Measurements from ENCODE around the gene SERPINE1.
A peak's percentile ranks its signal among the peaks of the same experiment; 100 is the strongest.

Gene SERPINE1

GRCh38 chr7:101170617-101171441, 43.9 kb downstream of the SERPINE1 start:
- DNase-seq (ENCODE audit: low read depth) = no peak

DNA sequence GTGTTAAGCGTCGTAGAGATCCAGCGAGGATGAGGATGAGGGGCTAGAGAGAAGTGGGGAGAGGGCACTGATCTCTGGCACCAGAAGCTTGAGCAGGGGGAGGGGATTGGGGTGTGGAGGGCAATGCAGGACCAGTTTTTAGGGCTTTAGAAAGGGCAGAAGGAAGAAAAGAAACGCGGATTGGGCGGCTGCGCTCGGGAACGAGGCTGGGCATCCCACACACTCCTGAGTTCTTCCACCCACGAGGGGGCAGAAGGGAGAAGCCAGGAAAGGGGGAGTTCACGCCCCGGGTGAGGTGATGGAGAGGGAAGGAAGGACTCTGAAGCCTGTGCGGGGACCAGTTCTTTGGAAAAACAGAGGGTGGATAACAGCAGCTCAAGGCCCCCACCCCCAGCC, 44.5 kb downstream of the SERPINE1 start:
- DNase-seq (ENCODE audit: low read depth) = peak; percentile 33

GRCh38 chr7:101172005-101172853, 45.3 kb downstream of the SERPINE1 start:
- DNase-seq (ENCODE audit: low read depth) = no peak

GRCh38 chr7:101172854-101173751, 46.2 kb downstream of the SERPINE1 start:
- DNase-seq (ENCODE audit: low read depth) = peak; percentile 85

DNA sequence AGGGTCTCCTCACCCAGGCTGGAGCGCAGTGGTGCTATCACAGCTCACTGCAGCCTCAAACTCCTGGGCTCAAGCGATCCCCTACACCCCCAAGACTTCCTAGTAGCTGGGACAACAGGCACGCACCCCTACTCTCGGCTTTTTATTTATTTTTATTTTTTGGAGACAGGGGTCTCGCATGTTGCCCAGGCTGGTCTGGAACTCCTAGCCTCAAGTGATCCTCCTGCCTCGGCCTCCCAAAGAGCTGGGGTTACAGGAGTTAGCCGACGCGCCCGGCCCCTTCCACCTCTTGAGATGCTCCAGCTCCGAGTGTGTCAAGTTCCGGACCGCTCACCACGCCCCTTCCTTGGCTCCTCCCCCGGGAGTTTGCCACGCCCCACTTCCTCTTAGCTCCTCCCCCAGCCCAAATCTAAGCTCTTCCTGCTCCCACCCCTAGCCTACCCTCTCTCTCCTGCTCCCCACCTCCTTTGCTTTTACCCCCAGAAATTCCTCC, 46.9 kb downstream of the SERPINE1 start:
- DNase-seq (ENCODE audit: low read depth) = peak; percentile 73

DNA sequence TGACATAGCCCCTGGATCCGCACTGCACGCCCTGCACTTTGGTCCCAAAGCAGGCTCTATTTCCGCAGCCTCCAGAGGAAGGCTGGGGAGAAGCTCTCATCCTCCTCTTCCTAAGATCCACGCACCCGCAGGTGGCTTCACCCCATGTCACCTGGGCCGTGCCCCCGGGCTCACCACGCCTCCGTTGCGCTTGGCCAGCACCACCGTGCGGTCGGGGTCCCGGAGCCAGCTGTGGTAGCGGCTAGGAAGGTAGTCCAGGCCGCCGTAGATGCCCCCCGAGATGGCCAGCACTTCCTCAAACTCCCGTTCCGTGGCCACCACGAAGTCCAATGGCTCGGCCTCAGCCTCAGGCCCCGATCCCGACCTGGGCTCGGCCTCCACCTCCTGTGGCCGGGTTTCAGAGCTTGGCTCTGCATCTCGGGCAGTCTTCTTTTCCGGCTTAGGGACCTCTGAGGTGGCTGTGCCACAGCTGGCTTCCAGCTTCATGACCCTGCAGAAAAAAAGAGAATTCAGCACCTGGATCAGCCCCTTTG, 47.5 kb downstream of the SERPINE1 start:
- no peak for DNase-seq (ENCODE audit: low read depth)

GRCh38 chr7:101175664-101176063, 48.8 kb downstream of the SERPINE1 start:
- no peak for DNase-seq (ENCODE audit: low read depth)

DNA sequence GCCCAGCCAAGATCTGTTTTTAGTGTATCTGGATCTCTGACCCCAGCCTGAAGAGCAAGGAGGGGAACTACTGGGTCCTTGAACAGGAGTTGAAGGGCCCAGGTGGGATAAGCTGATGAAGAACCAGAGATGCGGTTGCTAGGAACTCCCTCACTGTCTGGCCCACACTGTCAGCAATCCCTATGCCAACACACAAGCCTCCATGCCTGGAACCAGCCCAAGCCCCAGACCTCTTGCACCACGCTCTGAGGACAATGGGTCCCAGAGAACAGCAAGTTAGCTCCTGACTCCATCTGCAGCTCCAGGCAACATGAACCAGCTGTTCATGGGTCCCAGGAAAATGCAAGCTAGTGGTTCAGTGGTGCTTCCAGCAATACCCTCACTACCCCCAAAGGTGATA, 50.7 kb downstream of the SERPINE1 start:
- DNase-seq (ENCODE audit: low read depth) = no peak

DNA sequence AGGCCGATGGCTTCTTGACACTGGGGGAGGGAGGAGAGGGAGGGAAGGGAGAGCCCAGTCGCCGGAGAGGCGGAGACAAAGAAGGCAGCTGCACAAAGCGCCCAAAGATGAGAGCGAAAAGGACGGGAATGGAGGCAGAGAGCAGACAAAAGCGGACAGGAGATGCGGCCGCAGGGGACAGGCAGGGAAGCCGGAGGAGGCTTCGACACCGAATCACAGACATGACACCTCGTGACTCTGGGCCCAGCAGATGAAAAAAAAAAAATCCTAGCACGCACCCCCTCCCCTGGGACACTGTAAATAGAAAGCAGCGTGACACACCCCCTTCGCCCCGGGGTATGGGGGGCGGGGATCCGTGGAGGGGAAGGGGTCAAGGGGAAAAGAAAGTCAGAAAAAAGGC, 52.2 kb downstream of the SERPINE1 start:
- DNase-seq (ENCODE audit: low read depth) = no peak

DNA sequence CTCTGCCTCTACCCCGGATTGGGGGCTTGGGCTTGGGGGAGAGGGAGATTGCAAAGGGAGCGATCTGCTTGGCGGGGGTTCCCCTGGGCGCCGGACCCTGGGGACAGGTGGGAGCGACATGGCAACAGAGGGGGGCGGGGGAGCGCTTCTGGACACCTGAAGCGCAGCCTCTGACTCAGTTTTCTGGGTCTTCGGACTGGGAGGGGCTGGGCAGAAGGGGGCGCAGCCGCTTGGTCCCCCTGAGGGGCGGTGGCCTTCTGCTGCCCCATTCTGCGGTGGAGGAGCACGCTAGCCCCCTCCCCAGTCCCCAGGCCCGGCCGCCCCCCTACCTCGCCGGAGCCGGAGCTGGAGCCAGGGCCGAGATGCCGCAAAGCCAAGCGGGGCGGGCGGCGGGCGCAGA, 52.8 kb downstream of the SERPINE1 start:
- DNase-seq (ENCODE audit: low read depth) = no peak

DNA sequence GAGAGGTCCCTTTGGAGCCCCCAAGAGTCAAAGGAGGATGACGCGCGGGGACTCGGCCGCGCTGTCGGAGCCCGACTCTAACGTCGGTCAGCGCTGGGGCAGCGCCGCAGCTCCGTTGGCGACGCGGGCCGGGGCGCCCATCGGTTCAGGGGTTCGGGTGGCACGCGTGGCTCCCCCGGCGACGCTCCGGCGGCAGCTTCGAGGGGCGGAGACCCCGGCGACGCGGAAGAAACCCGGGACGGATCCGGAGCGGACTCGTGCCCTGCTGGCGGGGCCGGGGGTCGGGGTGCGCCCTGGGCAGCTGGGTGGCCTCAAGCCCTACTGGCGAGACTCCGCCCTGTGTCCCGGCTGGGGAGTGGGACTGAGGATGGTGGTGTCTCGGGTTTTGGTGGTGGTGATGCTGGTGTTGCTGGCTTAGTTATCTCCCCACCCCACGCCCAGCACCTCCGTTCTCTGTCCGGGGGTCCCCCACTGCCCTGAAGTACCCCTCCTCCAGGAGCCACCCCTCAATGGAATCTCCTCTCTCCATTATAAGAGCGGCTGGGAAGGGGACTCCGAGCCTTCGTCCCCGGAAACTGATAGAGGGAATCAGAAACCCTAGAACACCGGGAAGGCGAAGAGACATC, 53.3 kb downstream of the SERPINE1 start, which contains the start of gene NAT16:
Gene NAT16 (minus strand): TSS at position 164 of the 626 bp plus-strand sequence. CDS start 5,486 bp downstream, outside the sequence.
- DNase-seq (ENCODE audit: low read depth) = no peak

- DNase-seq (ENCODE audit: low read depth) = peak; percentile 66
These were observed 58.4 kb downstream of the SERPINE1 start for GRCh38 chr7:101185258-101185839.

DNA sequence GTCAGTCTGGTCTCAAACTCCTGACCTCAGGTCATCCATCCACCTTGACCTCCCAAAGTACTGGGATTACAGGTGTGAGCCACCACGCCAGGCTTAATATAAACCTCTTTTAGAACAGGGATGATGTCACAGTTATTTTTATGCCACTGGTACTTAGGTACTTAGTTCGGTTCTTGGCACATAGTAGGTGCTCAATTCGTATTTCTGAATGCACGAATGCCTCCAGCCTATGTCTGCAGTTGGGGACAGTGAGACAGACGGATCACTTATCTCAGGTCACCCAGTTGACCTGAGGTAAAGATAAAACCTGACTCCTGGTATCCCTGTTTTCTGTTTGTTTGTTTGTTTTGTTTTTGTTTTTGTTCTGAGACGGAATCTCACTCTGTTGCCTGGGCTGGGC, 59.3 kb downstream of the SERPINE1 start:
- no peak for DNase-seq (ENCODE audit: low read depth)

GRCh38 chr7:101186844-101187428, 60.0 kb downstream of the SERPINE1 start:
- no peak for DNase-seq (ENCODE audit: low read depth)
